RWPE2 (cell line): Measurements from ENCODE around the gene NR1D2.

Experiments used
- ATAC-seq: fragments of 200-7000 bp; cut with Tn5 transposase; 3 replicates; pipeline ENCODE4 v1.9.1; 2021; ENCODE audit warnings: low read depth
- DNase-seq: peaks from one replicate; pipeline ENCODE4 v3.0.0-alpha.2; 2020; ENCODE audit warnings: low spot score
- H3K27ac ChIP-seq: fragments of 450-650 bp; 2 replicates; pipeline ENCODE4 v1.5.1; 2017; ENCODE audit warnings: mild to moderate bottlenecking; ENCODE audit not compliant: poor library complexity, severe bottlenecking
- H3K27me3 ChIP-seq: fragments of 250-450 bp; sonication (Bioruptor Pico); 2 replicates; pipeline ENCODE4 v1.5.1; 2021; ENCODE audit warnings: mild to moderate bottlenecking, moderate library complexity; ENCODE audit not compliant: insufficient read depth, poor library complexity, severe bottlenecking
- H3K36me3 ChIP-seq: fragments of 250-450 bp; sonication (Bioruptor Pico); 2 replicates; pipeline ENCODE4 v1.5.1; 2020; ENCODE audit warnings: low read depth, mild to moderate bottlenecking, moderate library complexity
- H3K4me1 ChIP-seq: fragments of 250-450 bp; sonication (Bioruptor Pico); 2 replicates; pipeline ENCODE4 v1.5.1; 2021; ENCODE audit warnings: mild to moderate bottlenecking, moderate library complexity; ENCODE audit not compliant: insufficient read depth, poor library complexity, severe bottlenecking
- H3K4me3 ChIP-seq: fragments of 250-450 bp; sonication (Bioruptor Pico); 2 replicates; pipeline ENCODE4 v1.5.1; 2021; ENCODE audit warnings: mild to moderate bottlenecking, moderate library complexity; ENCODE audit not compliant: severe bottlenecking
- H3K9me3 ChIP-seq: fragments of 250-450 bp; sonication (Bioruptor Pico); 2 replicates; pipeline ENCODE4 v1.5.1; 2021; ENCODE audit warnings: mild to moderate bottlenecking, moderate library complexity; ENCODE audit not compliant: severe bottlenecking
- CTCF ChIP-seq: fragments of 450-650 bp; IDR thresholded peaks from one replicate; pipeline ENCODE4 v1.5.1; 2017; ENCODE audit warnings: mild to moderate bottlenecking, moderate library complexity; ENCODE audit not compliant: poor library complexity, severe bottlenecking

Gene NR1D2

DNA sequence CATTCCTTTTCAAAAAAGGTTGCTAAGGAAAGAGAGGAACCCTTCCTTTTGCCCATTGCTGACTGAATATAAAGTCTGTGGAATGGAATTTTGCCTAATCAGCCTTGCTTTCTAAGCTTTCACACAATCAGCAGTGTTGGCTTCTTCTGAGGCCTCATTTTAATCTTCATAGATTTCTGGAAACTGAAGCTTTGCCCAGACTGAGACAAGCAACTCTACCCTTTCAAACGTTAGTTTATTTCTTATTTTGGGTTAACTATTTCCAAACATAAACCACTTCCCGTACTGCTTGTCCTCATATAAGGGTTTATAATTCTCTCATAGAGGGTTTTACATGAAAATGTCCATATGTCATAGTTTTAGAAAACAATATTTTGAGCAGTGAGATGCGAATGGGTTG, 82.9 kb downstream of the NR1D2 start:
- H3K9me3 ChIP-seq: no peaks in the 10 kb centered on the region
- no peaks in the 10 kb centered on the region for H3K36me3 ChIP-seq
- no peak overlapping the region for H3K4me3 ChIP-seq
- H3K27me3 ChIP-seq: no peaks in the 10 kb centered on the region
- TF ChIP-seq CTCF: no peak
- ATAC-seq (no peak), DNase-seq (no peak)
- no peak overlapping the region for H3K27ac ChIP-seq
- no peaks in the 10 kb centered on the region for H3K4me1 ChIP-seq
